Measurements from ENCODE around the gene PPP2R2D. TPM values are rescaled to one million over a fixed set of nuclear protein-coding genes. Genes with fewer than 3 reads are reported as not detected.
"Not testable (repeated sequence)": the region's sequence is repeated elsewhere in the genome, so short reads cannot be mapped to it uniquely, and the experiment has no call there.

The PPP2R2D gene
- total RNA-seq, 1 donor from 2014 or later: 47.0 TPM

DNA sequence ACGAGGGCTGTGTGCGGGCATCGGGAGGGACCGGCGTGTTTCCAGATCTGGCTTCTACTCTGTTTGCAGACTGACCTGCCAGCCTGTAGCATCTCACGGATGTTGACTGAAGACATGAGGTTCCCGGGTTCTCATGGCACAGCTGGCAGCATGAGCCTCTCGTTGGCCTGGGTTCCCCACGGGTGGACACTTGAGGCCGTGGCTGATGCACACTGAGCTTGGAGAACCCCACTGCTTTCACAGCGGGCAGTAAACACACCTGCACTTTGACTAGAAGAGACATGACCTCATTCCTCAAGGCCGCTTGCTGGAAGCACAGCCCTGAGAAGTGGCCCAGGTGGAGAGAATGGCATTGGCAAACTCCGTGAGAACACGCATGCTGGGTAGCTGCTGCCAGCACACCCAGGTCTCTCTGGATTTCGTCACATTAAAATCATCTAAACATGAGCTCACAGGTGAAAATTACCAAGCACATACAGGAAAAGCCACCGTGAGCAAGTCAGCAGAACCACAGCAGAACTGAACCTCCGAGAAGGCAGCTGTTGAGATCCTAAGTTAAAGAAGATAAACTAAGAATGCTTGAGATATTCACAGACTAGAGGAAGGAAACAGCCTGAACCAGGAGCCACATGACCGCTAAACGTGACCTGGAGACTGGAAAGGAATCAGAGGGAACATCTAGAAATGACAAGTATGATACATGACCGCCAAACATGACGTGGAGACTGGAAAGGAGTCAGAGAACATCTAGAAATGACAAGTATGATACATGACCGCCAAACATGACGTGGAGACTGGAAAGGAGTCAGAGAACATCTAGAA, 48.4 kb downstream of the PPP2R2D start:
- no peak for DNase-seq (ENCODE audit: low spot score)

- DNase-seq (ENCODE audit: low spot score): not testable (repeated sequence)
These were observed 49.1 kb downstream of the PPP2R2D start for GRCh38 chr10:131949908-131950307.

- no peak for DNase-seq (ENCODE audit: low spot score)
These were observed 53.7 kb downstream of the PPP2R2D start for GRCh38 chr10:131954356-131954965.

DNA sequence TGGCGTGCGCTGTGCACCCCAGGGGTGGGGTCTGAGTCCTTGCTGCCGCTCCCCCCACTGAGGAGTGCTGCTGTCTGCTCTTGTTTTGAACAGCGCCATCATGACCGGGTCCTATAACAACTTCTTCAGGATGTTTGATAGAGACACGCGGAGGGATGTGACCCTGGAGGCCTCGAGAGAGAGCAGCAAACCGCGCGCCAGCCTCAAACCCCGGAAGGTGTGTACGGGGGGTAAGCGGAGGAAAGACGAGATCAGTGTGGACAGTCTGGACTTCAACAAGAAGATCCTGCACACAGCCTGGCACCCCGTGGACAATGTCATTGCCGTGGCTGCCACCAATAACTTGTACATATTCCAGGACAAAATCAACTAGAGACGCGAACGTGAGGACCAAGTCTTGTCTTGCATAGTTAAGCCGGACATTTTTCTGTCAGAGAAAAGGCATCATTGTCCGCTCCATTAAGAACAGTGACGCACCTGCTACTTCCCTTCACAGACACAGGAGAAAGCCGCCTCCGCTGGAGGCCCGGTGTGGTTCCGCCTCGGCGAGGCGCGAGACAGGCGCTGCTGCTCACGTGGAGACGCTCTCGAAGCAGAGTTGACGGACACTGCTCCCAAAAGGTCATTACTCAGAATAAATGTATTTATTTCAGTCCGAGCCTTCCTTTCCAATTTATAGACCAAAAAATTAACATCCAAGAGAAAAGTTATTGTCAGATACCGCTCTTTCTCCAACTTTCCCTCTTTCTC, 55.0 kb downstream of the PPP2R2D start:
- no peak for DNase-seq (ENCODE audit: low spot score)

DNA sequence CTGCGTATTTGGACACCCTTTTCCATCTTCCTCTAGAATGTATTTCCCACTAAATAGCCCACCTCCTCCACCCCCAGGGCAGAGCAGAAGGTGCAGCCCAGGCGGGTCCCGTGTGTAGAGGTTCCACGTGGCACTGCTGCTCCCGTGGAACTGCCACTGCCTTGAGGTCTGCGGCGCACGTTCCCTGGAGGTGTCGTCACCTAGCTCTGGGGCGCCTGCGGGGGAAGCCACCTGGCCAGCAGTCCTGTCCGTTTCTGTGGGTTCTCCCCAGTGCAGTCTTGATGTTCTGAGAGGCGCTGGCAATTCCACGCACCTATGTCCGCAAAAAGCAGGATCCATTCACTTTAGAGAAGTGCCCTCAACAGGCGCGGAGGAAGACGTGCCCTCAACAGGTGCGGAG, 59.0 kb downstream of the PPP2R2D start:
- DNase-seq (ENCODE audit: low spot score): no peak

GRCh38 chr10:131960631-131961046, 59.8 kb downstream of the PPP2R2D start:
- no peak for DNase-seq (ENCODE audit: low spot score)

- DNase-seq (ENCODE audit: low spot score): no peak
These were observed 60.4 kb downstream of the PPP2R2D start for GRCh38 chr10:131961047-131961776.

DNA sequence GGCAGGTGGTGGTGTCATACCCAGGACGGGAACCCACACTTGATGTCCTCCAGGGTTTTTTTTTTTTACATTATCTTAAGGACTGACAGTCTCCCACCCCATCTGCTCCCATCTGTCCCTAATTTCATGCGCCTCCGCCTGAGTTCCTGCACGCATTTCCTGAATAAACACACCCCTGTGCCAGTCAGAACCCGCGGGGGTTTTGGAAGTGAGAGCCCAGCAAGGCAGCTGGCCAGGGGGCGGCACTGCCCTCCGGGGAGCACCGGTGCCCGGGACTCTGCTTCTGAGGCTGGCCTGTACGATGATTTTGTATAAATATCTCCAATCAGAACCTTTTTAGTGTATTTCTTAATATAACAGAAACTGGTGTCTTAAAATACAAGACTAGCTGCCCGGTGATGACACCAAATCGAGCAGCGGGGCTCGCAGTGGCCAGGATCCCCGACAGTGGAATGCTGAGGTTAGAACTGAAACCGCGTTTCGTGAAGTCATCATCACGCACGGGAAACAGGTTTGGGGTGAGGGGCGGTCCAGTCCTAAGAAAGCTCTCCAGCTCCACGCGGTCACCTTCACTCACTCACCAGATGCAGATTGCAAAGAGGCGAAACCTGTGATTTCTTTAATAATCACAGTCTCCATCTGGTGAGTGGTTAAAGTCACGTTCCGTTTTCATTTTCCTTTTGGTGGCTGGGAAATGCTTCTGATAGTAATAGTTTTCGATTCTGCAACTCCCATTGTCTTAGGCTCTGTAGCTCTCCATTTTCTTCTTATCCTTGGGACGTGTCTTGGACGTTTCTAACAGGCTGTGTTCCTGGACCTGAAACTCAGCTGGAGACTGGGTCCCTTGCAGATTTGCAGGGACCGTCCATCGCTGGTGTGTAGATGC, 61.2 kb downstream of the PPP2R2D start:
- DNase-seq (ENCODE audit: low spot score): no peak

GRCh38 chr10:131963350-131963749, 62.5 kb downstream of the PPP2R2D start:
- DNase-seq (ENCODE audit: low spot score): no peak

DNA sequence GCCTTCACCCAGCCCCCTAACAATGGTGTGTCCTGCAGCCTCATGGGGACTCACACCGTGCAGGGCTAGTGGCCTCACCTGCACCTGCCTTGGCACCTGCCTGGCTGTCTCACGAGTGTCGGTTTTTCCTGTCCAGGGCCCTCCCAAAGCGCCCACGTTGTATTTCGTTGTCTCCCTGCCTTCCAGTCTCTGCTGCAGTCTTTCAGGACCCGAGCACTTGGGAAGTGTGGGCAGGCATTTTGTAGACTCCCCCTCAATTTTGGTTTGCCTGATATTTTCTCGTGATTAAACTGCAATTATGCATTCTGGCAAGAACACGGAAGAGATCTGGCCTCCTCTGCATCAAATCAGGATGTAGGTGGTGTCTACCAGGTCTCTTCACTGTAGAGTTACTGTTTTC, 63.0 kb downstream of the PPP2R2D start:
- DNase-seq (ENCODE audit: low spot score): no peak

- DNase-seq (ENCODE audit: low spot score): no peak
These were observed 63.5 kb downstream of the PPP2R2D start for GRCh38 chr10:131964298-131964697.

- DNase-seq (ENCODE audit: low spot score): no peak
These were observed 68.1 kb downstream of the PPP2R2D start for GRCh38 chr10:131968949-131969348.

- no peak for DNase-seq (ENCODE audit: low spot score)
These were observed 70.1 kb downstream of the PPP2R2D start for GRCh38 chr10:131970946-131971345.

- no peak for DNase-seq (ENCODE audit: low spot score)
These were observed 70.8 kb downstream of the PPP2R2D start for GRCh38 chr10:131971591-131971990.

- peak; percentile 63 for DNase-seq (ENCODE audit: low spot score)
These were observed 71.8 kb downstream of the PPP2R2D start for GRCh38 chr10:131972474-131973071.

GRCh38 chr10:131973160-131973951, 72.5 kb downstream of the PPP2R2D start:
- DNase-seq (ENCODE audit: low spot score): no peak

DNA sequence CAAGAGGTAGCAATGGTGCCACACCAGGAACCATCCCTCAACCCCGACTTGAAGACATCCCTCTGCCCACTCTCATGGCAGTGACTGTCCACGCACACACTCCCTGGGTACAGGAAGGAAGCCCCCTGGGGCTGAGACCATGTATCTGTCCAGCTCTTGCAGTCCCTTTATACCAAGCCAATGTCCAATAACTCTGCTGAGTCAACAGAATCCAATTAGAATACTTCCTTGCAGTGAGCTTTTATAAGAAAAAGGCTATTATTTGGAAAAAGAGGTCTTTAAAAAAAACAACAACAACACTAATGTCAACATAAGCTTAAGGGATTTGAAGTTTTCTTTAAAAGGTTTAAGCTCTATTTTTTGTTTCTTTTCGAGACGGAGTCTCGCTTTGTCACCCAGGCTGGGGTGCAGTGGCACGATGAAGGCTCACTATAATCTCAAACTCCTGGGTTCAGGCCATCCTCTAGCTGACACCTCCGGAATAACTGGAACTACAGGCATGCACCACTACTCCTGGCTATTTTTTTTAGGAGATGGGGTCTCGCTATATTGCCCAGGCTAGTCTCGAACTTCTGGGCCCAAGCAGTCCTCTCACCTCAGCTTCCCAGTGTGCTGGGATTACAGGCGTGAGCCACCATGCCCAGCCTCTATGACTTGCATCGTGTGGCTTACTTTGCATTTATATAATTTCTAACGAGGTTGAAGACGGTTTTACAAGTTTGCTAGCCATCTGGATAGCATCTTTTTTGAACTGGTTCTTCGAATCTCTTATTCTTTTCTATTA, 73.4 kb downstream of the PPP2R2D start:
- DNase-seq (ENCODE audit: low spot score): no peak

DNA sequence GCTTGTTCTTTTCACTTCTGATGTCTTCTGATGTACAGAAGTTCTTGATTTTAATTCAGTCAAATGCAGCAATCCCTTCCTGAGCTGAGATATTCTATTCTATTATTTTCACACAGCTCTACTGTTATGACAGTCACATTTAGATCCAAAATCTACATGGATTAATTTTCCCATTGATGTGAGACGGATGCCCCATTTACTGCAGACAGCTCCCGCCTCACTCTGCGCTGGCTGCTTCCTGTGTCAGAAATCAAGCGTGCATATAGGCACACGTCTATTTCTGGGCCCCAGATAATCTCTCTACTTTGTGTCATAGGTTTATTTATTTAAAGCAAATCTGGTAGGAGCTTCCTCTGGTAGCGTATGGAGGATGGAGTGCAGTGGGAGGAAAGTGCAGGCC, 74.2 kb downstream of the PPP2R2D start:
- no peak for DNase-seq (ENCODE audit: low spot score)

GRCh38 chr10:131975796-131976195, 75.0 kb downstream of the PPP2R2D start:
- DNase-seq (ENCODE audit: low spot score): no peak

Data from ureter (tissue), 1 donor.